Liver (tissue), 9 donors: ENCODE measurements around the gene CDK10. TPM values are rescaled to one million over a fixed set of nuclear protein-coding genes. Genes with fewer than 3 reads are reported as not detected.

Experiments
- DNase-seq: peaks from one replicate; pipeline ENCODE4 v3.0.0-alpha.2; 2017; ENCODE audit warnings: low spot score
- H3K27ac ChIP-seq, 2 donors: one replicate each; pipeline ENCODE4 v1.7.0; 2013; ENCODE audit warnings: inconsistent platforms in 2 of 2, low read length in 2 of 2, control low read depth in 1 of 2, low read depth in 1 of 2, mild to moderate bottlenecking in 1 of 2
- H3K27me3 ChIP-seq, 4 donors: one replicate each; pipeline versions ENCODE4 v1.6.1 to v1.7.0; 2013; ENCODE audit warnings: low read length in 3 of 4, inconsistent platforms in 1 of 4, mild to moderate bottlenecking in 1 of 4, moderate library complexity in 1 of 4; ENCODE audit not compliant: control insufficient read depth in 4 of 4, insufficient read depth in 4 of 4
- H3K36me3 ChIP-seq, 4 donors: one replicate each; pipeline versions ENCODE4 v1.6.1 to v1.7.0; 2013; ENCODE audit warnings: low read length in 3 of 4, mild to moderate bottlenecking in 3 of 4, low read depth in 1 of 4, moderate library complexity in 1 of 4; ENCODE audit not compliant: control insufficient read depth in 4 of 4, insufficient read depth in 3 of 4
- H3K4me1 ChIP-seq, 4 donors: one replicate each; pipeline versions ENCODE4 v1.6.1 to v1.7.0; 2013; ENCODE audit warnings: low read length in 3 of 4, mild to moderate bottlenecking in 3 of 4, moderate library complexity in 1 of 4; ENCODE audit not compliant: control insufficient read depth in 4 of 4, insufficient read depth in 4 of 4
- H3K4me3 ChIP-seq, 3 donors: one replicate each; pipeline versions ENCODE4 v1.6.1 to v1.7.0; 2013; ENCODE audit warnings: low read length in 3 of 3, control low read depth in 1 of 3, low read depth in 1 of 3, mild to moderate bottlenecking in 1 of 3
- H3K9ac ChIP-seq, 2 donors: one replicate each; pipeline ENCODE4 v1.7.0; 2013; ENCODE audit warnings: low read length in 2 of 2, mild to moderate bottlenecking in 2 of 2, moderate library complexity in 2 of 2, control low read depth in 1 of 2, low read depth in 1 of 2
- H3K9me3 ChIP-seq, 4 donors: one replicate each; pipeline versions ENCODE4 v1.6.1 to v1.7.0; 2013; ENCODE audit warnings: low read length in 3 of 4; ENCODE audit not compliant: control insufficient read depth in 4 of 4
- FOXA2 ChIP-seq: IDR thresholded peaks from 2 replicates; pipeline ENCODE4 v1.6.1; 2016; ENCODE audit warnings: antibody characterized with exemption
- GABPA ChIP-seq, 2 donors: IDR thresholded peaks in 1 of 2; conservative IDR thresholded peaks in 1 of 2; 2 replicates each; pipeline ENCODE4 v1.6.1; 2016; ENCODE audit warnings: antibody characterized with exemption in 2 of 2, mild to moderate bottlenecking in 1 of 2, moderate library complexity in 1 of 2
- HNF4A ChIP-seq, 2 donors: conservative IDR thresholded peaks; 2 replicates each; pipeline ENCODE4 v1.6.1; 2016; ENCODE audit warnings: antibody characterized with exemption in 2 of 2, mild to moderate bottlenecking in 2 of 2
- HNF4G ChIP-seq: IDR thresholded peaks from 2 replicates; pipeline ENCODE4 v1.6.1; 2016; ENCODE audit warnings: antibody characterized with exemption
- JUND ChIP-seq, 2 donors: IDR thresholded peaks; 2 replicates each; pipeline ENCODE4 v1.6.1; 2016; ENCODE audit warnings: antibody characterized with exemption in 2 of 2
- MAX ChIP-seq: IDR thresholded peaks from 2 replicates; pipeline ENCODE4 v1.6.1; 2016; ENCODE audit warnings: antibody characterized with exemption
- NR2F2 ChIP-seq: IDR thresholded peaks from 2 replicates; pipeline ENCODE4 v1.6.1; 2016; ENCODE audit warnings: antibody characterized with exemption
- RAD21 ChIP-seq, 2 donors: IDR thresholded peaks; 2 replicates each; pipeline ENCODE4 v1.6.1; 2016; ENCODE audit warnings: antibody characterized with exemption in 2 of 2, mild to moderate bottlenecking in 2 of 2
- RXRA ChIP-seq, 2 donors: IDR thresholded peaks; 2 replicates each; pipeline ENCODE4 v1.6.1; 2017 to 2018; ENCODE audit warnings: antibody characterized with exemption in 2 of 2, mild to moderate bottlenecking in 1 of 2
- SP1 ChIP-seq: IDR thresholded peaks from 2 replicates; pipeline ENCODE4 v1.6.1; 2018; ENCODE audit warnings: antibody characterized with exemption, mild to moderate bottlenecking
- TAF1 ChIP-seq: conservative IDR thresholded peaks from 2 replicates; pipeline ENCODE4 v1.6.1; 2016; ENCODE audit warnings: antibody characterized with exemption, mild to moderate bottlenecking
- ZBTB33 ChIP-seq: IDR thresholded peaks from 2 replicates; pipeline ENCODE4 v1.6.1; 2016; ENCODE audit warnings: antibody characterized with exemption
- WGBS: extraction: QIAGEN DNeasy Blood & Tissue Kit; methylation state at CpG from one replicate; pipeline ENCODE4 v1.1.7; 2013; 5-methylcytosine and 5-hydroxymethylcytosine counted together
- polyA plus RNA-seq, 2 donors: library from polyadenylated mRNA; stranded (reverse) in 1 of 2; unstranded in 1 of 2; fragments of 200-250 nt in 1 of 2; fragments of >200 nt in 1 of 2; fragmentation: Nextera tagmentation in 1 of 2; extraction: Ambion mirVana in 1 of 2; gene quantifications; one replicate each; pipeline versions ENCODE4 v1.2.1 to v1.2.3, GENCODE V29; 2013 to 2015
- total RNA-seq, 2 donors: library from RNA; depleted of rRNA; stranded (reverse); fragments of >200 nt; gene quantifications; one replicate each; pipeline ENCODE4 v1.2.3, GENCODE V29; 2014
- donor health status: healthy.
- donor health status: healthy.
- donor health status: healthy.
- donor health status: healthy.
- donor health status: healthy.

Gene CDK10
- total and polyA plus RNA-seq, 4 donors: 25.1 to 81.2 (median 56.0) TPM

- Histone ChIP-seq H3K9ac (no peak overlapping the region), H3K4me1 (peaks cover 4 to 26% (median 21%) of the 10 kb centered on the region in 4 donors)
Observed at GRCh38 chr16:89730610-89731234, 44.2 kb downstream of the CDK10 start.

GRCh38 chr16:89732142-89732917 lies 45.8 kb downstream of the CDK10 start:
- Histone ChIP-seq H3K9ac (no peak overlapping the region), H3K4me1 (peaks cover 4 to 26% (median 21%) of the 10 kb centered on the region in 4 donors), H3K27me3 (no peaks in the 10 kb centered on the region), H3K27ac (no peak overlapping the region), H3K4me3 (no peak overlapping the region), H3K36me3 (peaks cover 29 to 75% (median 39%) of the 10 kb centered on the region in 4 donors), H3K9me3 (no peaks in the 10 kb centered on the region)
- DNase-seq: no peak
- WGBS: 80% methylated on average over 24 of the region's 24 CpGs
- TF ChIP-seq RAD21 (IDR thresholded peaks at IDR 0.05) (no peak), JUND (IDR thresholded peaks at IDR 0.05) (no peak), HNF4G (no peak), RXRA (IDR thresholded peaks at IDR 0.05) (peak in 1 of 2 donors; percentile 19), FOXA2 (no peak)

More at GRCh38 chr16:89730610-89731234, 44.2 kb downstream of the CDK10 start:
- DNase-seq: no peak
- no peaks in the 10 kb centered on the region for H3K27me3 ChIP-seq
- peaks cover 21 to 67% (median 38%) of the 10 kb centered on the region in 4 donors for H3K36me3 ChIP-seq
- whole genome bisulfite sequencing: 91% methylated on average over 22 of the region's 22 CpGs
- H3K9me3 ChIP-seq: no peaks in the 10 kb centered on the region
- H3K27ac ChIP-seq: no peak overlapping the region
- no peak overlapping the region for H3K4me3 ChIP-seq
- TF ChIP-seq GABPA (IDR thresholded peaks at IDR 0.05 in 1 of 2, conservative IDR thresholded peaks at IDR 0.05 in 1 of 2) (no peak), ZBTB33 (no peak), JUND (IDR thresholded peaks at IDR 0.05) (no peak)

- peaks cover 34 to 75% (median 42%) of the 10 kb centered on the region in 4 donors for H3K36me3 ChIP-seq
- TF ChIP-seq HNF4G (peak; percentile 74), RXRA (IDR thresholded peaks at IDR 0.05) (peak; percentile 18 to 94), NR2F2 (peak; percentile 94), MAX (no peak), HNF4A (conservative IDR thresholded peaks at IDR 0.05) (peak; percentile 60 to 97), TAF1 (no peak), SP1 (peak; percentile 50)
- H3K4me1 ChIP-seq: peaks cover 4 to 26% (median 21%) of the 10 kb centered on the region in 4 donors
- H3K9ac ChIP-seq: no peak overlapping the region
- H3K27ac ChIP-seq: no peak overlapping the region
- 65% methylated on average over 9 of the region's 9 CpGs for WGBS
- H3K9me3 ChIP-seq: no peaks in the 10 kb centered on the region
- no peaks in the 10 kb centered on the region for H3K27me3 ChIP-seq
- H3K4me3 ChIP-seq: no peak overlapping the region
- no peak for DNase-seq
Observed at GRCh38 chr16:89732918-89733242, 46.4 kb downstream of the CDK10 start.
